T-helper 2 cell treated with Interferon-gamma antibody and Interleukin-4, amounts not matched to agents 5 μg/mL and 100 μg/mL, for 36 hours (primary cell): ENCODE measurements around the gene POU2F1.

Source experiments
- DNase-seq: peaks from one replicate; pipeline ENCODE4 v3.0.0; 2021; ENCODE audit warnings: low spot score
- H3K27ac Mint-ChIP-seq: one replicate; pipeline ENCODE4 v1.8.0; 2021; ENCODE audit warnings: mild to moderate bottlenecking, mixed read lengths
- H3K27me3 Mint-ChIP-seq: one replicate; pipeline ENCODE4 v1.8.0; 2021; ENCODE audit warnings: low read depth, mixed read lengths
- H3K36me3 Mint-ChIP-seq: one replicate; pipeline ENCODE4 v1.8.0; 2021; ENCODE audit warnings: low read depth, mixed read lengths
- H3K4me1 Mint-ChIP-seq: one replicate; pipeline ENCODE4 v1.8.0; 2021; ENCODE audit warnings: low read depth, mixed read lengths
- H3K4me3 Mint-ChIP-seq: one replicate; pipeline ENCODE4 v1.8.0; 2022; ENCODE audit warnings: mild to moderate bottlenecking, moderate library complexity, mixed read lengths
- H3K9me3 Mint-ChIP-seq: one replicate; pipeline ENCODE4 v1.8.0; 2021; ENCODE audit warnings: mixed read lengths

Gene POU2F1

GRCh38 chr1:167251472-167251871 lies 30.8 kb downstream of the POU2F1 start:
- no peaks in the 10 kb centered on the region for H3K9me3 Mint-ChIP-seq
- DNase-seq: no peak
- H3K27me3 Mint-ChIP-seq: no peaks in the 10 kb centered on the region
- peaks cover 8% of the 10 kb centered on the region for H3K36me3 Mint-ChIP-seq
- no peak overlapping the region for H3K27ac Mint-ChIP-seq
- no peak overlapping the region for H3K4me3 Mint-ChIP-seq
- H3K4me1 Mint-ChIP-seq: peaks cover 25% of the 10 kb centered on the region

- DNase-seq: no peak
- Mint-ChIP-seq H3K27ac (no peak overlapping the region), H3K9me3 (no peaks in the 10 kb centered on the region), H3K4me3 (no peak overlapping the region), H3K4me1 (peaks cover 20% of the 10 kb centered on the region), H3K36me3 (peaks cover 8% of the 10 kb centered on the region), H3K27me3 (no peaks in the 10 kb centered on the region)
Measured at GRCh38 chr1:167252986-167253385, 32.3 kb downstream of the POU2F1 start.

- no peak overlapping the region for H3K27ac Mint-ChIP-seq
Measured at GRCh38 chr1:167258858-167259257, 38.2 kb downstream of the POU2F1 start.

GRCh38 chr1:167262836-167263235 lies 42.1 kb downstream of the POU2F1 start:
- DNase-seq: no peak
- no peak overlapping the region for H3K4me3 Mint-ChIP-seq
- H3K27ac Mint-ChIP-seq: no peak overlapping the region
- H3K4me1 Mint-ChIP-seq: peaks cover 13% of the 10 kb centered on the region
- H3K27me3 Mint-ChIP-seq: no peaks in the 10 kb centered on the region
- no peaks in the 10 kb centered on the region for H3K36me3 Mint-ChIP-seq
- no peaks in the 10 kb centered on the region for H3K9me3 Mint-ChIP-seq

More at GRCh38 chr1:167258858-167259257, 38.2 kb downstream of the POU2F1 start:
- no peak for DNase-seq
- no peaks in the 10 kb centered on the region for H3K27me3 Mint-ChIP-seq
- no peaks in the 10 kb centered on the region for H3K9me3 Mint-ChIP-seq
- H3K4me1 Mint-ChIP-seq: peaks cover 18% of the 10 kb centered on the region
- no peak overlapping the region for H3K4me3 Mint-ChIP-seq
- H3K36me3 Mint-ChIP-seq: peaks cover 4% of the 10 kb centered on the region

GRCh38 chr1:167263344-167263743 lies 42.7 kb downstream of the POU2F1 start:
- H3K9me3 Mint-ChIP-seq: no peaks in the 10 kb centered on the region
- no peak overlapping the region for H3K4me3 Mint-ChIP-seq
- no peak overlapping the region for H3K27ac Mint-ChIP-seq
- no peak for DNase-seq
- H3K36me3 Mint-ChIP-seq: no peaks in the 10 kb centered on the region
- peaks cover 17% of the 10 kb centered on the region for H3K4me1 Mint-ChIP-seq
- no peaks in the 10 kb centered on the region for H3K27me3 Mint-ChIP-seq

GRCh38 chr1:167263819-167264464 lies 43.3 kb downstream of the POU2F1 start:
- H3K36me3 Mint-ChIP-seq: no peaks in the 10 kb centered on the region
- H3K27ac Mint-ChIP-seq: no peak overlapping the region
- no peak overlapping the region for H3K4me3 Mint-ChIP-seq
- H3K27me3 Mint-ChIP-seq: no peaks in the 10 kb centered on the region
- DNase-seq: no peak
- H3K9me3 Mint-ChIP-seq: no peaks in the 10 kb centered on the region
- H3K4me1 Mint-ChIP-seq: peaks cover 19% of the 10 kb centered on the region

- no peak overlapping the region for H3K4me3 Mint-ChIP-seq
- peaks cover 13% of the 10 kb centered on the region for H3K4me1 Mint-ChIP-seq
- no peak overlapping the region for H3K27ac Mint-ChIP-seq
- H3K9me3 Mint-ChIP-seq: no peaks in the 10 kb centered on the region
- no peak for DNase-seq
- H3K36me3 Mint-ChIP-seq: no peaks in the 10 kb centered on the region
- H3K27me3 Mint-ChIP-seq: no peaks in the 10 kb centered on the region
Measured at GRCh38 chr1:167266965-167267364, 46.3 kb downstream of the POU2F1 start.

GRCh38 chr1:167268347-167268787 lies 47.7 kb downstream of the POU2F1 start:
- Mint-ChIP-seq H3K27me3 (no peaks in the 10 kb centered on the region), H3K9me3 (no peaks in the 10 kb centered on the region), H3K4me1 (peaks cover 13% of the 10 kb centered on the region), H3K4me3 (no peak overlapping the region), H3K36me3 (no peaks in the 10 kb centered on the region), H3K27ac (no peak overlapping the region)
- DNase-seq: no peak

GRCh38 chr1:167270349-167271092 lies 49.8 kb downstream of the POU2F1 start:
- Mint-ChIP-seq H3K27ac (no peak overlapping the region), H3K4me3 (no peak overlapping the region), H3K36me3 (no peaks in the 10 kb centered on the region), H3K27me3 (no peaks in the 10 kb centered on the region), H3K9me3 (no peaks in the 10 kb centered on the region), H3K4me1 (peaks cover 13% of the 10 kb centered on the region)
- DNase-seq: no peak

- Mint-ChIP-seq H3K4me3 (no peak overlapping the region), H3K4me1 (peaks cover 20% of the 10 kb centered on the region), H3K27ac (no peak overlapping the region), H3K36me3 (no peaks in the 10 kb centered on the region), H3K9me3 (no peaks in the 10 kb centered on the region), H3K27me3 (no peaks in the 10 kb centered on the region)
- DNase-seq: no peak
Measured at GRCh38 chr1:167272369-167272957, 51.8 kb downstream of the POU2F1 start.

GRCh38 chr1:167273027-167273800 lies 52.5 kb downstream of the POU2F1 start:
- H3K36me3 Mint-ChIP-seq: no peaks in the 10 kb centered on the region
- DNase-seq: no peak
- H3K27ac Mint-ChIP-seq: no peak overlapping the region
- H3K4me3 Mint-ChIP-seq: no peak overlapping the region
- no peaks in the 10 kb centered on the region for H3K9me3 Mint-ChIP-seq
- peaks cover 20% of the 10 kb centered on the region for H3K4me1 Mint-ChIP-seq
- no peaks in the 10 kb centered on the region for H3K27me3 Mint-ChIP-seq

- H3K4me1 Mint-ChIP-seq: peaks cover 17% of the 10 kb centered on the region
- no peak for DNase-seq
- no peaks in the 10 kb centered on the region for H3K9me3 Mint-ChIP-seq
- H3K36me3 Mint-ChIP-seq: no peaks in the 10 kb centered on the region
- no peak overlapping the region for H3K4me3 Mint-ChIP-seq
- no peaks in the 10 kb centered on the region for H3K27me3 Mint-ChIP-seq
- H3K27ac Mint-ChIP-seq: no peak overlapping the region
Measured at GRCh38 chr1:167274061-167274460, 53.4 kb downstream of the POU2F1 start.

- Mint-ChIP-seq H3K27me3 (no peaks in the 10 kb centered on the region), H3K4me1 (peaks cover 14% of the 10 kb centered on the region), H3K4me3 (no peak overlapping the region), H3K9me3 (no peaks in the 10 kb centered on the region), H3K36me3 (no peaks in the 10 kb centered on the region), H3K27ac (no peak overlapping the region)
- no peak for DNase-seq
Measured at GRCh38 chr1:167276969-167277368, 56.3 kb downstream of the POU2F1 start.

- no peak overlapping the region for H3K27ac Mint-ChIP-seq
Measured at GRCh38 chr1:167278497-167278896, 57.8 kb downstream of the POU2F1 start.

More at GRCh38 chr1:167278497-167278896, 57.8 kb downstream of the POU2F1 start:
- H3K4me3 Mint-ChIP-seq: no peak overlapping the region
- peaks cover 16% of the 10 kb centered on the region for H3K4me1 Mint-ChIP-seq
- no peak for DNase-seq
- no peaks in the 10 kb centered on the region for H3K9me3 Mint-ChIP-seq
- peaks cover 2% of the 10 kb centered on the region for H3K36me3 Mint-ChIP-seq
- H3K27me3 Mint-ChIP-seq: no peaks in the 10 kb centered on the region
